Measurements from ENCODE around the gene FKBP8. TPM values are rescaled to one million over a fixed set of nuclear protein-coding genes. Genes with fewer than 3 reads are reported as not detected.

The FKBP8 gene
- total RNA-seq, 1 donor from 2014 or later: 203 TPM

- peaks cover 2% of the 10 kb centered on the region for H3K27me3 Mint-ChIP-seq (ENCODE audit: unreplicated experiment)
- peaks cover 8% of the 10 kb centered on the region for H3K9me3 Mint-ChIP-seq (ENCODE audit: unreplicated experiment)
- H3K4me3 Mint-ChIP-seq (ENCODE audit: unreplicated experiment): no peak overlapping the region
- peaks cover 33% of the 10 kb centered on the region for H3K4me1 Mint-ChIP-seq (ENCODE audit: low read depth, unreplicated experiment)
- no peak for TF ChIP-seq CTCF (IDR thresholded peaks at IDR 0.05; ENCODE audit: partially characterized antibody, unreplicated experiment)
- H3K36me3 Mint-ChIP-seq (ENCODE audit: unreplicated experiment): no peaks in the 10 kb centered on the region
- no peak overlapping the region for H3K27ac Mint-ChIP-seq (ENCODE audit: unreplicated experiment)
- no peak for DNase-seq
Measured at GRCh38 chr19:18508585-18508984, 34.8 kb downstream of the FKBP8 start.

GRCh38 chr19:18507727-18508440 lies 35.5 kb downstream of the FKBP8 start:
- peaks cover 2% of the 10 kb centered on the region for H3K27me3 Mint-ChIP-seq (ENCODE audit: unreplicated experiment)
- H3K27ac Mint-ChIP-seq (ENCODE audit: unreplicated experiment): peak overlapping the region; percentile 91
- TF ChIP-seq CTCF (IDR thresholded peaks at IDR 0.05; ENCODE audit: partially characterized antibody, unreplicated experiment): no peak
- H3K4me3 Mint-ChIP-seq (ENCODE audit: unreplicated experiment): peak overlapping the region; percentile 79
- peaks cover 33% of the 10 kb centered on the region for H3K4me1 Mint-ChIP-seq (ENCODE audit: low read depth, unreplicated experiment)
- H3K9me3 Mint-ChIP-seq (ENCODE audit: unreplicated experiment): peaks cover 8% of the 10 kb centered on the region
- DNase-seq: peak; percentile 72
- no peaks in the 10 kb centered on the region for H3K36me3 Mint-ChIP-seq (ENCODE audit: unreplicated experiment)

- Mint-ChIP-seq H3K4me3 (ENCODE audit: unreplicated experiment) (peak overlapping the region; percentile 79), H3K9me3 (ENCODE audit: unreplicated experiment) (peaks cover 10% of the 10 kb centered on the region), H3K27ac (ENCODE audit: unreplicated experiment) (peak overlapping the region; percentile 91), H3K4me1 (ENCODE audit: low read depth, unreplicated experiment) (peaks cover 34% of the 10 kb centered on the region), H3K27me3 (ENCODE audit: unreplicated experiment) (peaks cover 2% of the 10 kb centered on the region), H3K36me3 (ENCODE audit: unreplicated experiment) (no peaks in the 10 kb centered on the region)
- DNase-seq: no peak
- TF ChIP-seq CTCF (IDR thresholded peaks at IDR 0.05; ENCODE audit: partially characterized antibody, unreplicated experiment): no peak
Measured at GRCh38 chr19:18507021-18507726, 36.2 kb downstream of the FKBP8 start.

- no peak for DNase-seq
- Mint-ChIP-seq H3K27me3 (ENCODE audit: unreplicated experiment) (peaks cover 2% of the 10 kb centered on the region), H3K4me3 (ENCODE audit: unreplicated experiment) (no peak overlapping the region), H3K4me1 (ENCODE audit: low read depth, unreplicated experiment) (peaks cover 34% of the 10 kb centered on the region), H3K36me3 (ENCODE audit: unreplicated experiment) (no peaks in the 10 kb centered on the region), H3K9me3 (ENCODE audit: unreplicated experiment) (peaks cover 10% of the 10 kb centered on the region), H3K27ac (ENCODE audit: unreplicated experiment) (no peak overlapping the region)
- no peak for TF ChIP-seq CTCF (IDR thresholded peaks at IDR 0.05; ENCODE audit: partially characterized antibody, unreplicated experiment)
Measured at GRCh38 chr19:18506101-18506930, 37.1 kb downstream of the FKBP8 start.

All from glutamatergic neuron (in vitro differentiated cells).